A549 (cell line): ENCODE measurements around the gene TMEM151A. TPM values are rescaled to one million over a fixed set of nuclear protein-coding genes. Genes with fewer than 3 reads are reported as not detected.

Experiments
- ATAC-seq, 2 experiments: fragments of 200-7000 bp in 1 of 2; fragments of >200 bp in 1 of 2; cut with Nextera tagmentation in 1 of 2; cut with Tn5 transposase in 1 of 2; 3 replicates each; pipeline versions ENCODE4 v1.8.0 to v1.9.1; 2018 to 2020; ENCODE audit warnings: mild to moderate bottlenecking in 1 of 2, moderate library complexity in 1 of 2
- CTCF ChIA-PET: fragments of 300-600 bp; sonication (Branson Sonifier 250); formaldehyde crosslinking; extraction: SDS; loops from one replicate; lab custom pipeline; 2021; ENCODE audit warnings: antibody characterized with exemption, inconsistent platforms; lab: Yijun Ruan, JAX
- POLR2A ChIA-PET: fragments of 350-600 bp; formaldehyde crosslinking; extraction: SDS; loops from one replicate; lab custom pipeline; 2021; ENCODE audit warnings: antibody characterized with exemption, inconsistent platforms; lab: Yijun Ruan, JAX
- DNase-seq, 2 experiments: peaks; one replicate each; pipeline versions ENCODE4 v3.0.0 to v3.0.0-alpha.2; 2011 to 2016; ENCODE audit warnings: low read depth in 1 of 2, low spot score in 1 of 2
- FAIRE-seq: peaks from 2 replicates; lab custom pipeline; 2011; peaks lifted over from hg19 to GRCh38; lab: Jason Lieb, UNC
- H3K27ac ChIP-seq, 2 experiments: fragments of >200 bp; sonication (Bioruptor Twin); formaldehyde crosslinking; 3 replicates each; pipeline ENCODE4 v1.5.1; 2016 to 2017
- H3K4me1 ChIP-seq: fragments of >200 bp; sonication (Bioruptor Twin); formaldehyde crosslinking; 3 replicates; pipeline ENCODE4 v1.6.1; 2016
- H3K4me2 ChIP-seq: fragments of >200 bp; sonication (Bioruptor Twin); formaldehyde crosslinking; 3 replicates; pipeline ENCODE4 v1.6.1; 2016
- H3K4me3 ChIP-seq: fragments of >200 bp; sonication (Bioruptor Twin); formaldehyde crosslinking; 3 replicates; pipeline ENCODE4 v1.5.1; 2016
- H3K9me3 ChIP-seq: fragments of >200 bp; sonication (Bioruptor Twin); formaldehyde crosslinking; 3 replicates; pipeline ENCODE4 v1.6.1; 2016
- ATOH8 ChIP-seq: fragments of 250-450 bp; sonication (Bioruptor Pico); IDR thresholded peaks from 2 replicates; pipeline ENCODE4 v1.5.0; 2020; ENCODE audit warnings: low read depth, mild to moderate bottlenecking, moderate library complexity
- CBX8 ChIP-seq: fragments of 200-600 bp; sonication (generic); IDR thresholded peaks from 2 replicates; pipeline ENCODE4 v1.6.1; 2016
- CHD4 ChIP-seq: fragments of 200-600 bp; sonication (generic); IDR thresholded peaks from 2 replicates; pipeline ENCODE4 v1.6.1; 2016; ENCODE audit warnings: antibody characterized with exemption, mild to moderate bottlenecking, borderline replicate concordance
- CTCF ChIP-seq: fragments of >200 bp; sonication (Bioruptor Twin); formaldehyde crosslinking; IDR thresholded peaks from 3 replicates; pipeline ENCODE4 v1.5.1; 2016
- E2F6 ChIP-seq: IDR thresholded peaks from 2 replicates; pipeline ENCODE4 v1.6.1; 2012; ENCODE audit warnings: low read depth, borderline replicate concordance
- EHF ChIP-seq: fragments of 250-450 bp; sonication (Bioruptor Pico); IDR thresholded peaks from 2 replicates; pipeline ENCODE4 v1.5.0; 2020; ENCODE audit warnings: mild to moderate bottlenecking
- EHMT2 ChIP-seq: fragments of 200-600 bp; sonication (generic); IDR thresholded peaks from 2 replicates; pipeline ENCODE4 v1.6.1; 2016; ENCODE audit warnings: antibody characterized with exemption, low read depth, mild to moderate bottlenecking, moderate library complexity
- ELK1 ChIP-seq: fragments of 150-350 bp; IDR thresholded peaks from 2 replicates; pipeline ENCODE4 v1.6.1; 2014; ENCODE audit warnings: low read depth, mild to moderate bottlenecking, low read length
- HES2 ChIP-seq: fragments of >200 bp; sonication (Bioruptor Twin); formaldehyde crosslinking; IDR thresholded peaks from 2 replicates; pipeline ENCODE4 v1.6.1; 2016
- HEYL ChIP-seq: fragments of 250-450 bp; sonication (Bioruptor Pico); IDR thresholded peaks from 2 replicates; pipeline ENCODE4 v1.8.0; 2021; ENCODE audit warnings: mild to moderate bottlenecking, moderate library complexity
- HMGXB4 ChIP-seq: fragments of 250-450 bp; sonication (Bioruptor Pico); IDR thresholded peaks from 2 replicates; pipeline ENCODE4 v1.5.0; 2021; ENCODE audit warnings: mild to moderate bottlenecking, moderate library complexity, borderline replicate concordance
- HOXB13 ChIP-seq: fragments of 250-450 bp; sonication (Bioruptor Pico); IDR thresholded peaks from 2 replicates; pipeline ENCODE4 v1.5.0; 2020; ENCODE audit warnings: low read depth, mild to moderate bottlenecking, moderate library complexity
- HOXB5 ChIP-seq: fragments of 250-450 bp; sonication (Bioruptor Pico); IDR thresholded peaks from 2 replicates; pipeline ENCODE4 v1.5.0; 2020; ENCODE audit warnings: mild to moderate bottlenecking, moderate library complexity
- JUNB ChIP-seq: fragments of >200 bp; sonication (Bioruptor Twin); formaldehyde crosslinking; IDR thresholded peaks from 2 replicates; pipeline ENCODE4 v1.6.1; 2016
- KDM5A ChIP-seq: fragments of 200-600 bp; sonication (generic); IDR thresholded peaks from 2 replicates; pipeline ENCODE4 v1.6.1; 2016; ENCODE audit warnings: antibody characterized with exemption, mild to moderate bottlenecking
- MAZ ChIP-seq: fragments of 150-350 bp; IDR thresholded peaks from 2 replicates; pipeline ENCODE4 v1.6.1; 2014; ENCODE audit warnings: antibody characterized with exemption, low read depth, low read length, borderline replicate concordance
- MYC ChIP-seq: IDR thresholded peaks from 2 replicates; pipeline ENCODE4 v1.6.1; 2012; ENCODE audit warnings: mild to moderate bottlenecking, inconsistent platforms, low read length, improper control_type of control experiment, borderline replicate concordance
- NR3C1 ChIP-seq: fragments of >200 bp; sonication (Bioruptor Twin); formaldehyde crosslinking; IDR thresholded peaks from 3 replicates; pipeline ENCODE4 v1.6.1; 2017
- RAD21 ChIP-seq, 2 experiments: fragments of >200 bp in 1 of 2; sonication (Bioruptor Twin) in 1 of 2; formaldehyde crosslinking in 1 of 2; IDR thresholded peaks in 1 of 2; conservative IDR thresholded peaks in 1 of 2; 2 replicates in 1 of 2; 3 replicates in 1 of 2; pipeline ENCODE4 v1.6.1; 2012 to 2018; ENCODE audit warnings: inconsistent platforms in 1 of 2
- RARB ChIP-seq: fragments of 250-450 bp; sonication (Bioruptor Pico); IDR thresholded peaks from 2 replicates; pipeline ENCODE4 v1.8.0; 2021; ENCODE audit warnings: mild to moderate bottlenecking, moderate library complexity
- RFX5 ChIP-seq: fragments of 450-650 bp; IDR thresholded peaks from 2 replicates; pipeline ENCODE4 v1.7.1; 2014; ENCODE audit warnings: antibody characterized with exemption, mild to moderate bottlenecking, moderate library complexity
- RNF2 ChIP-seq: fragments of 200-600 bp; sonication (generic); IDR thresholded peaks from 2 replicates; pipeline ENCODE4 v1.6.1; 2016; ENCODE audit warnings: low read depth, mild to moderate bottlenecking, antibody characterized with exemption, moderate library complexity, borderline replicate concordance
- ZC3H11A ChIP-seq: fragments of 450-650 bp; IDR thresholded peaks from 2 replicates; pipeline ENCODE4 v1.6.1; 2014; ENCODE audit warnings: antibody characterized with exemption, mild to moderate bottlenecking
- ZFP36 ChIP-seq: fragments of 450-650 bp; IDR thresholded peaks from 2 replicates; pipeline ENCODE4 v1.6.1; 2014; ENCODE audit warnings: borderline replicate concordance; ENCODE audit not compliant: partially characterized antibody
- ZNF302 ChIP-seq: fragments of 250-450 bp; sonication (Bioruptor Pico); IDR thresholded peaks from 2 replicates; pipeline ENCODE4 v1.9.0; 2021; ENCODE audit warnings: inconsistent platforms, mild to moderate bottlenecking, moderate library complexity
- ZSCAN20 ChIP-seq: fragments of 250-450 bp; sonication (Bioruptor Pico); IDR thresholded peaks from 2 replicates; pipeline ENCODE4 v1.8.0; 2022; ENCODE audit warnings: mild to moderate bottlenecking, moderate library complexity
- WGBS: methylation state at CpG from one replicate; pipeline ENCODE4 v1.1.6; 2017; ENCODE audit errors: missing lambda C conversion rate; 5-methylcytosine and 5-hydroxymethylcytosine counted together
- polyA plus RNA-seq, 4 experiments: library from polyadenylated mRNA; depleted of rRNA in 3 of 4; stranded (reverse); fragments of >200 nt; fragmentation: RNase III in 1 of 4; extraction: RNeasy Plus Mini Kit Qiagen cat#74134 plus additional on column Dnase treatment in 1 of 4; gene quantifications; 2 replicates in 3 of 4; 3 replicates in 1 of 4; pipeline ENCODE4 v1.2.3, GENCODE V29; 2011 to 2017

TMEM151A gene
- polyA plus RNA-seq, 2 of the 4 experiments (the other 2 are of a cell fraction) = 0.44 to 1.8 TPM

- Histone ChIP-seq H3K4me2 (no peak overlapping the region), H3K27ac (no peak overlapping the region), H3K4me3 (no peak overlapping the region), H3K9me3 (no peaks in the 10 kb centered on the region), H3K4me1 (peaks cover 10% of the 10 kb centered on the region)
- DNase-seq = no peak
- 93% methylated on average over 89 of the region's 123 CpGs for WGBS
- no peak for FAIRE-seq
- ChIA-PET CTCF (interaction anchor here (0.7 to 10.1 kb wide), 7 partner anchors 11 to 91 kb away, joined by 3 to 116 read pairs (median 3); partner anchors contain the start of gene RIN1), POLR2A (interaction anchor here (0.5 kb wide), 1 partner anchor 239 kb away, joined by 3 read pairs; no protein-coding TSS in a partner anchor)
- no peak for ATAC-seq
- TF ChIP-seq JUNB (no peak), NR3C1 (no peak), HMGXB4 (no peak), EHF (no peak), CHD4 (no peak), ATOH8 (no peak), ZC3H11A (no peak), RNF2 (no peak), ZFP36 (no peak), ZNF302 (CRISPR knock-in tag) (no peak), CBX8 (no peak), MAZ (no peak), HES2 (no peak), HOXB13 (CRISPR knock-in tag) (no peak), EHMT2 (no peak), KDM5A (no peak)
Measured at GRCh38 chr11:66294626-66295620, 3.2 kb downstream of the TMEM151A start.

- DNase-seq = no peak
- no peak for FAIRE-seq
- ChIA-PET POLR2A (interaction anchor here (0.6 to 0.8 kb wide), 2 partner anchors 15 to 47 kb away, joined by 3 to 4 read pairs; no protein-coding TSS in a partner anchor), CTCF (interaction anchor here (0.8 to 10.1 kb wide), 9 partner anchors 8 to 398 kb away, joined by 3 to 116 read pairs (median 3); no protein-coding TSS in a partner anchor)
- ATAC-seq = no peak
- 77% methylated on average over 8 of the region's 8 CpGs for WGBS
- Histone ChIP-seq H3K4me3 (no peak overlapping the region), H3K4me2 (no peak overlapping the region), H3K9me3 (no peaks in the 10 kb centered on the region), H3K27ac (no peak overlapping the region), H3K4me1 (no peaks in the 10 kb centered on the region)
- TF ChIP-seq MYC = no peak
- no peak for TF ChIP-seq RFX5
- no peak for TF ChIP-seq HEYL (CRISPR knock-in tag)
- TF ChIP-seq ZSCAN20 (CRISPR knock-in tag) = no peak
- no peak for TF ChIP-seq ZFP36
- no peak for TF ChIP-seq CTCF
- no peak for TF ChIP-seq ELK1
- no peak for TF ChIP-seq JUNB
- no peak for TF ChIP-seq RAD21 (conservative IDR thresholded peaks at IDR 0.05 in 1 of 2, IDR thresholded peaks at IDR 0.05 in 1 of 2)
- TF ChIP-seq HOXB5 (CRISPR knock-in tag) = no peak
- no peak for TF ChIP-seq RNF2
- no peak for TF ChIP-seq HMGXB4
- no peak for TF ChIP-seq RARB (CRISPR knock-in tag)
- TF ChIP-seq E2F6 = no peak
- no peak for TF ChIP-seq KDM5A
Measured at GRCh38 chr11:66297610-66298009, 5.9 kb downstream of the TMEM151A start.
